ENCODE data around the gene AZIN2. TPM values are rescaled to one million over a fixed set of nuclear protein-coding genes. Genes with fewer than 3 reads are reported as not detected.

AZIN2 gene
- polyA plus RNA-seq, 2 of the 4 experiments (the other 2 are of a cell fraction): 1.6 to 1.9 TPM

DNA sequence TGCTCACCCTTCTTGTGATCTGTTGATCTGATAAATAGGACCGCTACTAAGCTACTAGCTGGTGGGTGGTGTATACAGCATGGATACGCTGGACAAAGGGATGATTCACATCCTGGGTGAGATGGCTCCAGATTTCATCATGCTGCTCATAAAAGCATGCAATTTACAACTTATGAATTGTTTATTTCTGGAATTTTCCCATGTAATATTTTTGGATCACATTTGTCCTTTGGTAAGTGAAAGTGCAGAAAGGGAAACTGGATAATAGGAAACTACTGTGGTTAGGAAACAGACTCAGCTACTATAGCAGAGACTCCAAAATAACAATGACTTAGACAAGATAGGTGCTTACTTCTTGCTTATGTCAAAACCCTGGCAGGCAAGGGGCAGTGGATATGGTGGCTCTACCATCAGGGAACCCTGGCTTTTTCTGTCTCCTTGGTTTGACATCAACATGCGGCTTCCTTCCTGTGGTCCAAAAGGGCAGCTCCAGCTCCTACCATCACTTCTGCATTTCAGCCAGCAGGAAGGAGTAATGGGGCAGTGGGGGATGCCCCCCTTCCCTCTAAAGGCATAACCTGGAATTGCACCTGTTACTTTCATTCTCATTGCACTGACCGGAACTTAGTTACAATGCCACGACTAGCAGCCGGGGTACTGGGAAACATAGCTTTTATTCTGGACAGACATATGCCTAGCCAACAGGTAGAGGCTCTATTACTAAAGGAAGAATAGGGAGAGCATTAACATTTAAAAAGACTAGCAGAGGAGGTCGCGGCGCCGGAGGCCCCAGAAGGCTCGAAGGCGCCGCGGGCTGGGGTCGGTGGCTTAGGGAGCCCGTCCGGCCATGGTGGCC, 30.5 kb upstream of the AZIN2 start (continued):
- TF ChIP-seq TP53 (CRISPR knock-in tag; IDR thresholded peaks at IDR 0.05) (no peak), POLR2A (IDR thresholded peaks at IDR 0.05; ENCODE audit: low read length) (no peak), JUN (IDR thresholded peaks at IDR 0.05) (peak in 1 of 2 experiments; percentile 43; a peak in 1 of 5 replicates), HDAC2 (IDR thresholded peaks at IDR 0.05) (no peak)

DNA sequence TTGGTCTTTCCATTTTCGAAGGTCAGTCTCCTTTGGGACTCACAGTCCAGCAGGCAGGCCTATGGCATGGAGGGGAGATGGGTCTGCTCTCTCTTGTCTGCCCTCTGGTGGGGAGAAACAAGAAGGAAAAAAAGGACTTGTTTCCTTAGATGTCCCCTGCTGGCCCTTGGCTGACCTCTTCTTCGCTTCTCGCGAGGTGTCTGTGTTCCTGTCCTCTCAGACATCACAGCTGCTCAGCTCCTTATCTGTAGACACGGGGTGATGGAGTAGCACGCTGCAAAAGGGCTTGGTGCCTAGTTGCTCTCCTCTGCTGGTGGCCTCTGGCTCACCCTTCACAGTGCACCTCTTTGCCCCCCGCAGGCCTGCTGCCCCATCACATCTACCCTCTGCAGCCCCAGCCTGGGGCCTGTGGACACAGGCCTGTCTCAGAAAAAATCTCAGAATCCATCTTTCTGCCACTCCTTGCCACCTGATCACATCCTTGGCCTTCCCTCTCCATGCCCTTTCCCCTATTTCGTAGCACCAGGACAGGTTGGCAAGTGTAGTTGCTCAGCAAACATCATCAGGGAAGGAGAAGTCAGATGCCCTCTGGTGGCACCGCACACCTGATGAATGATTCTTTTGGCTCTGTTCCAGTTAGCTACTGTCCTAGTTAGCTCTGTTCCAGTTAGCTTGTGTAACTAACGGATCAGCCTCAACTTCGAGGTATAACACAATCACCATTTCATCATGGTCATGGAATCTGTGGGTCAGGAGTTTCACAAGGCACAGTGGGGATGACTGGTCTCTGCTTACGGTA, 25.5 kb upstream of the AZIN2 start:
- ChIA-PET CTCF (interaction anchor here (0.7 to 7.0 kb wide), 47 partner anchors 8 to 463 kb away, joined by 3 to 97 read pairs (median 5); partner anchors contain the start of gene AZIN2), POLR2A (interaction anchor here (1.0 kb wide), 1 partner anchor 25 kb away, joined by 3 read pairs; the partner anchor contains the start of gene AZIN2)
- Histone ChIP-seq H3K27ac (peak overlapping the region; percentile 71 to 78), H3K9me3 (no peaks in the 10 kb centered on the region), H3K4me2 (peak overlapping the region; percentile 60), H3K4me3 (no peak overlapping the region), H3K4me1 (peaks cover 13% of the 10 kb centered on the region)
- DNase-seq (ENCODE audit: low read depth in 1 of 2, low spot score in 1 of 2): peak; percentile 64 to 92
- TF ChIP-seq REST (IDR thresholded peaks at IDR 0.05) (peak; percentile 70), EHMT2 (IDR thresholded peaks at IDR 0.05; ENCODE audit: low read depth) (no peak), NPAS2 (CRISPR knock-in tag; IDR thresholded peaks at IDR 0.05; ENCODE audit: borderline replicate concordance) (no peak), SMC3 (IDR thresholded peaks at IDR 0.05) (peak; percentile 78), SREBF2 (IDR thresholded peaks at IDR 0.05) (no peak), RARB (CRISPR knock-in tag; IDR thresholded peaks at IDR 0.05) (0 out of 2 replicates have a peak, but pooled peaks have one; percentile 57), RAD21 (conservative IDR thresholded peaks at IDR 0.05 in 1 of 2, IDR thresholded peaks at IDR 0.05 in 1 of 2) (peak; percentile 57 to 65), ZFP36 (IDR thresholded peaks at IDR 0.05; ENCODE audit: borderline replicate concordance, partially characterized antibody) (no peak), CHD2 (IDR thresholded peaks at IDR 0.05; ENCODE audit: low read length, partially characterized antibody) (peak; percentile 84), CBX2 (IDR thresholded peaks at IDR 0.05; ENCODE audit: borderline replicate concordance, low read depth) (no peak), CTCF (IDR thresholded peaks at IDR 0.05) (peak; percentile 55)
- TF ChIP-seq, protein P1, sequence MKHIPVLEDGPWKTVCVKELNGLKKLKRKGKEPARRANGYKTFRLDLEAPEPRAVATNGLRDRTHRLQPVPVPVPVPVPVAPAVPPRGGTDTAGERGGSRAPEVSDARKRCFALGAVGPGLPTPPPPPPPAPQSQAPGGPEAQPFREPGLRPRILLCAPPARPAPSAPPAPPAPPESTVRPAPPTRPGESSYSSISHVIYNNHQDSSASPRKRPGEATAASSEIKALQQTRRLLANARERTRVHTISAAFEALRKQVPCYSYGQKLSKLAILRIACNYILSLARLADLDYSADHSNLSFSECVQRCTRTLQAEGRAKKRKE (CRISPR knock-in tag; IDR thresholded peaks at IDR 0.05; ENCODE audit: low read depth): no peak
- ATAC-seq: peak; percentile 92 to 97
- no peak for FAIRE-seq
- 40% methylated on average over 10 of the region's 12 CpGs for WGBS (ENCODE audit: missing lambda C conversion rate)
